K562 (cell line): ENCODE measurements around the gene KIF21A. TPM values are rescaled to one million over a fixed set of nuclear protein-coding genes. Genes with fewer than 3 reads are reported as not detected.

Source experiments
- ATAC-seq: fragments of 200-7000 bp; cut with Tn5 transposase; 3 replicates; pipeline ENCODE4 v1.9.1; 2020; ENCODE audit warnings: moderate library complexity
- BruUV-seq: library from RNA; stranded (reverse); fragments of 400-500 nt; replicated peaks from 2 replicates; lab custom pipeline; 2021; lab: Mats Ljungman, UMichigan
- CTCF ChIA-PET: fragments of 300-600 bp; formaldehyde crosslinking; extraction: SDS; loops from one replicate; lab custom pipeline; 2021; ENCODE audit warnings: low intra/inter-chr PET ratio; lab: Yijun Ruan, JAX
- POLR2A ChIA-PET: fragments of 300-600, 350-650 bp; sonication (Branson Sonifier 250); formaldehyde crosslinking; extraction: SDS; loops from one replicate; lab custom pipeline; 2021; ENCODE audit warnings: antibody characterized with exemption, inconsistent platforms; lab: Yijun Ruan, JAX
- DNase-seq, 4 experiments: peaks; one replicate each; pipeline versions ENCODE4 v3.0.0 to v3.0.0-alpha.2; 2011 to 2018; ENCODE audit warnings: low spot score in 3 of 4, mixed read lengths in 3 of 4; ENCODE audit errors: extremely low read depth in 1 of 4
- FAIRE-seq: peaks from 2 replicates; lab custom pipeline; 2011; peaks lifted over from hg19 to GRCh38; lab: Jason Lieb, UNC
- H2AFZ ChIP-seq: 2 replicates; pipeline ENCODE4 v1.6.0; 2011; ENCODE audit warnings: low read depth, low read length, control low read depth, inconsistent platforms
- H3K27ac ChIP-seq: fragments of 200-600 bp; 3 replicates; pipeline ENCODE4 v1.8.0; 2011; ENCODE audit warnings: low read depth, mild to moderate bottlenecking, control low read depth, inconsistent platforms, low read length, moderate library complexity, mixed read lengths; ENCODE audit errors: extremely low read depth
- H3K27me3 ChIP-seq, 2 experiments: fragments of 300-600 bp in 1 of 2; 2 replicates in 1 of 2; 3 replicates in 1 of 2; pipeline versions ENCODE4 v1.6.0 to v1.8.0; 2011; ENCODE audit warnings: inconsistent platforms in 2 of 2, low read length in 2 of 2, mild to moderate bottlenecking in 1 of 2, mixed read lengths in 1 of 2, moderate library complexity in 1 of 2; ENCODE audit not compliant: control insufficient read depth in 2 of 2, insufficient read depth in 2 of 2
- H3K36me3 ChIP-seq: fragments of 300-600 bp; 3 replicates; pipeline ENCODE4 v1.8.0; 2011; ENCODE audit warnings: mild to moderate bottlenecking, low read length, inconsistent platforms; ENCODE audit not compliant: control insufficient read depth, insufficient read depth
- H3K4me1 ChIP-seq, 2 experiments: fragments of 200-600 bp in 1 of 2; replicated peaks in 1 of 2; 2 replicates in 1 of 2; 3 replicates in 1 of 2; pipeline versions ENCODE4 v1.5.1 to v1.8.0; 2011; ENCODE audit warnings: inconsistent platforms in 2 of 2, low read length in 2 of 2, mild to moderate bottlenecking in 1 of 2, mixed read lengths in 1 of 2, moderate library complexity in 1 of 2; ENCODE audit not compliant: control insufficient read depth in 2 of 2, insufficient read depth in 2 of 2
- H3K4me2 ChIP-seq: 2 replicates; pipeline ENCODE4 v1.6.1; 2011; ENCODE audit warnings: low read length, control low read depth, inconsistent platforms, mixed read lengths; ENCODE audit not compliant: insufficient read depth
- H3K4me3 ChIP-seq: fragments of 200-600 bp; sonication (generic), shearing (Covaris generic); 2 replicates; pipeline ENCODE4 v1.5.1; 2016; ENCODE audit warnings: control low read depth, inconsistent platforms
- H3K79me2 ChIP-seq: fragments of 200-600 bp; 3 replicates; pipeline ENCODE4 v1.8.0; 2011; ENCODE audit warnings: low read length, inconsistent platforms; ENCODE audit not compliant: control insufficient read depth, insufficient read depth
- H3K9ac ChIP-seq, 2 experiments: 2 replicates each; pipeline versions ENCODE4 v1.6.0 to v1.6.1; 2011; ENCODE audit warnings: low read depth in 2 of 2, low read length in 2 of 2, control low read depth in 1 of 2, inconsistent platforms in 1 of 2, mild to moderate bottlenecking in 1 of 2, mixed read lengths in 1 of 2; ENCODE audit not compliant: insufficient read depth in 1 of 2
- H3K9me1 ChIP-seq: one replicate; pipeline ENCODE4 v1.6.0; 2011; ENCODE audit warnings: inconsistent platforms, mild to moderate bottlenecking, low read length, moderate library complexity; ENCODE audit not compliant: control insufficient read depth, insufficient read depth
- H3K9me3 ChIP-seq: replicated peaks from 2 replicates; pipeline ENCODE4 v1.5.1; 2011; ENCODE audit warnings: low read depth, low read length, inconsistent platforms; ENCODE audit not compliant: control insufficient read depth, insufficient read depth
- H4K20me1 ChIP-seq: replicated peaks from 2 replicates; pipeline ENCODE4 v1.6.1; 2011; ENCODE audit warnings: low read length, inconsistent platforms, mixed read lengths; ENCODE audit not compliant: control insufficient read depth, insufficient read depth
- KLF16 ChIP-seq: IDR thresholded peaks from 2 replicates; pipeline ENCODE4 v1.6.1; 2016; ENCODE audit warnings: antibody characterized with exemption
- NFIX ChIP-seq: fragments of 250-450 bp; sonication (Bioruptor Pico); IDR thresholded peaks from 2 replicates; pipeline ENCODE4 v1.4.0; 2020; ENCODE audit warnings: low read depth, mild to moderate bottlenecking, moderate library complexity
- PCBP1 ChIP-seq: fragments of 200-400 bp; formaldehyde crosslinking; IDR thresholded peaks from 2 replicates; pipeline ENCODE4 v1.6.1; 2018; ENCODE audit warnings: mild to moderate bottlenecking, low read depth, low read length; ENCODE audit not compliant: poor library complexity, severe bottlenecking
- PPARD ChIP-seq: fragments of 250-450 bp; sonication (Bioruptor Pico); IDR thresholded peaks from 2 replicates; pipeline ENCODE4 v1.8.0; 2022; ENCODE audit warnings: inconsistent platforms, mild to moderate bottlenecking, moderate library complexity
- TAF15 ChIP-seq: fragments of 200-400 bp; formaldehyde crosslinking; IDR thresholded peaks from 2 replicates; pipeline ENCODE4 v1.6.1; 2017; ENCODE audit warnings: mild to moderate bottlenecking, low read depth, low read length, moderate library complexity
- ZKSCAN1 ChIP-seq: fragments of 150-350 bp; IDR thresholded peaks from 2 replicates; pipeline ENCODE4 v1.6.1; 2016; ENCODE audit warnings: low read depth, low read length
- ZNF318 ChIP-seq, 2 experiments: fragments of 450-650 bp; IDR thresholded peaks; 2 replicates each; pipeline ENCODE4 v1.6.1; 2016; ENCODE audit warnings: mild to moderate bottlenecking in 2 of 2, borderline replicate concordance in 1 of 2, low read depth in 1 of 2, moderate library complexity in 1 of 2
- ZNF592 ChIP-seq: fragments of 450-650 bp; IDR thresholded peaks from 2 replicates; pipeline ENCODE4 v1.6.1; 2017; ENCODE audit warnings: antibody characterized with exemption, mild to moderate bottlenecking
- WGBS: fragments of 100-300 bp; shearing (Covaris generic); methylation state at CpG from one replicate; pipeline ENCODE4 v1.1.6; 2016; ENCODE audit warnings: low coverage, mixed read lengths; ENCODE audit not compliant: insufficient coverage; ENCODE audit errors: missing lambda C conversion rate; 5-methylcytosine and 5-hydroxymethylcytosine counted together
- in situ Hi-C: fragments of 300-500 bp; cut with MboI; formaldehyde crosslinking; loops from 4 replicates; pipeline ENCODE4 v1.15.0; 2018; ENCODE audit warnings: inconsistent platforms, mixed read lengths
- intact Hi-C: fragments of 100-400 bp; cut with micrococcal nuclease; formaldehyde crosslinking; loops from 2 replicates; pipeline ENCODE4 v1.14.2; 2022
- polyA plus RNA-seq, 8 experiments: library from polyadenylated mRNA; depleted of rRNA in 4 of 8; stranded (reverse) in 5 of 8; unstranded in 3 of 8; fragments of >200 nt; fragmentation: Nextera tagmentation in 2 of 8; fragmentation: Illumina TruSeq in 1 of 8; extraction: Ambion mirVana in 2 of 8; extraction: Trizol in 1 of 8; gene quantifications; 2 replicates each; pipeline versions ENCODE4 v1.2.1 to v1.2.3, GENCODE V29; 2011 to 2014; ENCODE audit warnings: inconsistent platforms in 1 of 8, missing spikeins in 1 of 8
- total RNA-seq, 7 experiments: library from RNA; depleted of rRNA in 6 of 7; stranded (reverse); fragments of >200 nt in 6 of 7; fragmentation: Illumina TruSeq in 2 of 7; extraction: Trizol in 2 of 7; gene quantifications; 2 replicates each; pipeline versions ENCODE4 v1.2.1 to v1.2.3, GENCODE V29; 2011 to 2021; ENCODE audit warnings: low replicate concordance in 1 of 7

The KIF21A gene
- total and polyA plus RNA-seq, 9 of the 15 experiments (the other 6 are each of a cell fraction or from before 2014, with no cell fraction given): 17.7 to 45.0 (median 30.3) TPM

- 59% methylated on average over 2 of the region's 2 CpGs for WGBS
- no peak for DNase-seq
- no peaks in the 10 kb centered on the region for H3K9me1 ChIP-seq
- H3K27ac ChIP-seq: no peak overlapping the region
- POLR2A ChIA-PET: no interaction called here
- H3K27me3 ChIP-seq: no peaks in the 10 kb centered on the region
- in situ Hi-C loops (no loop called here), intact Hi-C loops (no loop called here)
- CTCF ChIA-PET: no interaction called here
- 0 out of 3 replicates have a peak, but pooled peaks cover 3% of the 10 kb centered on the region for H3K79me2 ChIP-seq
- no TSS peak for BruUV-seq
- H3K4me2 ChIP-seq: no peak overlapping the region
- H3K36me3 ChIP-seq: peaks cover 20% of the 10 kb centered on the region; the same call in 2 of the 3 replicates
- H2AFZ ChIP-seq: no peak overlapping the region; the same call in 1 of the 2 replicates
- no peaks in the 10 kb centered on the region for H3K9me3 ChIP-seq
- H3K4me3 ChIP-seq: no peak overlapping the region
- FAIRE-seq: no peak
- H4K20me1 ChIP-seq: no peaks in the 10 kb centered on the region
- peaks cover 0 to 8% of the 10 kb centered on the region in 2 experiments; a peak in 1 of 5 replicates for H3K4me1 ChIP-seq
- no peak overlapping the region for H3K9ac ChIP-seq
- ATAC-seq: peak; percentile 45; the same call in 2 of the 3 replicates
- no peak for TF ChIP-seq KLF16
- no peak for TF ChIP-seq PPARD (CRISPR knock-in tag)
- no peak for TF ChIP-seq ZNF592
- TF ChIP-seq TAF15: no peak
- TF ChIP-seq ZKSCAN1: no peak
- TF ChIP-seq ZNF318 (IDR thresholded peaks at IDR 0.05; ENCODE audit: borderline replicate concordance in 1 of 2, low read depth in 1 of 2): no peak
- TF ChIP-seq NFIX (CRISPR knock-in tag): no peak
- no peak for TF ChIP-seq PCBP1
These were observed 70.6 kb downstream of the KIF21A start for GRCh38 chr12:39372204-39372925.
